NCI-H226 (cell line): ENCODE results near the gene ZC3H11A.
"Not testable (repeated sequence)": the region's sequence is repeated elsewhere in the genome, so short reads cannot be mapped to it uniquely, and the experiment has no call there.

ENCODE experiments used
- DNase-seq: peaks from one replicate; pipeline ENCODE4 v3.0.0-alpha.2; 2015

The ZC3H11A gene

GRCh38 chr1:203789966-203790365 is 5.5 kb upstream of the ZC3H11A start:
- DNase-seq: no peak

DNA sequence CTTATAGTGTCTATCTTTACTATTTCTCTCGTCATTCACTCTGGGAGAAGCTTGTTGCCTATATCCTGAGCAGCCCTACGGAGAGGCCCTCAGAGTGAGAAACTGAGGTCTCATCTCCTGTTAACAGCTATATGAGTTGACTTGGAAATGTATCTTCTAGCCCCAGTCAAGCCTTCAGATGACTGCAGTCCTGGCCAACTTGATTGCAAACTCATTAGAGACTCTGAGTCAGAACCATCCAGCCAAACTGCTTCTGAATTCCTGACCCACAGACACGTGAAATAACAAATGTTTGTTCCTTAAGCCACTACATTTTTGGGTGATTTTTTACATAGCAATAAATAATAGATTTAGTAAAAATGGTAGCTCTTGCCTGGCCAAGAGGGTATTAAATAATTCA is 3.9 kb upstream of the ZC3H11A start:
- no peak for DNase-seq

GRCh38 chr1:203792486-203792885 is 2.9 kb upstream of the ZC3H11A start:
- DNase-seq: no peak

DNA sequence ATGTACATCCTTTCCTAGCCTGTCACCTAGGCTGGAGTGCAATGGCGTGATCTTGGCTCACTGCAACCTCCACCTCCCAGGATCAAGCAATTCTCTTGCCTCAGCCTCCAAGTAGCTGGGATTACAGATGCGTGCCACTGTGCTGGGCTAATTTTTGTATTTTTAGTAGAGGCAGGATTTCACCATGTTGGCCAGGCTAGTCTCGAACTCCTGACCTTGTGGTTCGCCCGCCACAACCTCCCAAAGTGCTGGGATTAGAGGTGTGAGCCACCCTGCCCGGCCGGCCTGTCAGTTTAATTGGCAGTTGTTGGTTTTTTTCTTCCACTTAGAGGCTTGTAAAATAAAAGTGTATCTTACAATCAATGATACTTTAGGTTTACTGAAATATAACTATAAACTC is 1.9 kb upstream of the ZC3H11A start:
- not testable (repeated sequence) for DNase-seq

DNA sequence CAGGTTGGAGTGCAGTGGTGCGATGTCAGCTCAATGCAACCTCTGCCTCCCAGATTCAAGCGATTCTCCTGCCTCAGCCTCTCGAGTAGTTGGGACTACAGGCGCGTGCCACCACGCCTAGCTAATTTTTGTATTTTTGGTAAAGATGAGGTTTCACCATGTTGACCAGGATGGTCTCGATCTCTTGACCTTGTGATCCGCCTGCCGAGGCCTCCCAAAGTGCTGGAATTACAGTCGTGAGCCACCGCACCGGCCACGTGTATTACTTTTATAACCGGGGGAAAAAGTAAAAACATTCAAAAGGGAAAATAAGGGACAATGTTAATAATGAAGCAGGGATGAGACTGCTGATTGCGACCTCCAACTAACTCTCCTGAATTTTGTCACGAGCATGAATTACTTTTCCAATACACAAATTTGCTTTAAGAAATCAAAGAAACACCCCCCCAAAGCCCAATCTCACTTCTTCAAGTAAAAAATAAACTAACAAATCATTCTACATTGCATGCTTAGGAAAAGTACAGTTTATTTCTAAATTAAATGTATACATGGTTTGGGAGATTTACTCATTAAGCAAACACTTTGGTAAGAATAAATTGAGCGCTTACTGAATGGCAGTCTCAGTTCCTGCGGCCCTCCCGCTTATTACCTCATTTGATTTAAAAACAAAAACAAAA is 521 bp upstream of the ZC3H11A start:
- DNase-seq: no peak

DNA sequence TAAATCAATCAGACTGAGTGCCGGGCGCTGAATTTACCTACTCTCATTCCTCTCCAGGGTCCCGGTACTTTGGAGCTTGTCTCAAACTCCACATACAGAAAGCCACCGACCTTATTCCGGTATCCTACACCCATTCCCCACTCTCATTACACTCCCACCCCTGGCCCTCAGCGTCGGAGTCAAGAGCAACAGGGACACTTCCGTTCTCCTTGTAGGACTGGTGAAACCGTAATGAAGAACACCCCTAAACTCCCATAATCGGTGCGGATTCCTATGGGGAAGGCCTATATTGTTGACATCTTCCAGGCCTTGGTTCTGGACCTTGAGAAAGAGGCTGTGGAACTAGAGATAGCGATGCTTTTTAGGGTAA is 798 bp downstream of the ZC3H11A start:
- DNase-seq: no peak

DNA sequence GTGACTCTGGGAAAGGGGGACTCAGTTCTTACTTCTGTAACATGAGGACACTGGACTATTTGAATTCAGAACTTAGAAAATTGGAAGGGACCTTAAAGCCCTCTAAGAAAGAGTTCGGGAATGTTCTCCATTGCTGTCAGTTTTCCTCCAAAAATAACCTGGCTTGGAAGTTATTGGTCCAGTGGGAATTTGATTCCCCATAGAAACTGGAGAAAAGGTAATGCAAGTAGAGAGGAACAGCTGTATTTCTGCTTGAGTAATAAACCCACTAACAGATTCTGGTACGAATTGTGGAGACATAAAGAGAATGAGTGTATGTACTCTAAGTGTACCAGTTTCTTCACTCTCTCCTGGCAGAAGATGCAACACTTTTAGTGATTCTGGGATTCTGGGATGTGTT is 1.8 kb downstream of the ZC3H11A start:
- DNase-seq: no peak

DNA sequence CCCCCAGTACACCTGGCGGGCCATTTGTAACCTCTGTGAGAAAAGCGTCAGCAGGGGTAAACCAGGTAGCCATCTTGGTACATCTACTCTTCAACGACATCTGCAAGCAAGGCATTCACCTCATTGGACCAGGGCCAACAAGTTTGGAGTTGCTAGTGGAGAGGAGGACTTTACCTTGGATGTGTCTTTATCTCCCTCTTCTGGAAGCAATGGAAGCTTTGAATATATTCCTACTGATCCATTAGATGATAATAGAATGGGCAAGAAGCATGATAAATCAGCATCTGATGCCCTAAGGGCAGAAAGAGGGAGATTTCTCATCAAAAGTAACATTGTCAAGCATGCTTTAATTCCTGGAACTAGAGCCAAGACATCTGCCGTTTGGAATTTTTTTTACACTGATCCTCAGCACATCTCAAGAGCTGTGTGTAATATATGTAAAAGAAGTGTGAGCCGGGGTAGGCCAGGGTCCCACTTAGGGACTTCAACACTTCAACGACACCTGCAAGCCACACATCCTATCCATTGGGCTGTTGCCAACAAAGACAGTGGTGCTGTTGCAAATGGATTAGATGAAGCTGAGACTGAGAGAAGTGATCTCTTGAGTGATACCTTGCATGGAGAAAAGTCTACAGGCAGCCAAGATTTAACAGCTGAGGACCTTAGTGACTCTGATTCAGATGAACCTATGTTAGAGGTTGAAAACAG is 2.7 kb downstream of the ZC3H11A start:
- DNase-seq: peak; percentile 21

DNA sequence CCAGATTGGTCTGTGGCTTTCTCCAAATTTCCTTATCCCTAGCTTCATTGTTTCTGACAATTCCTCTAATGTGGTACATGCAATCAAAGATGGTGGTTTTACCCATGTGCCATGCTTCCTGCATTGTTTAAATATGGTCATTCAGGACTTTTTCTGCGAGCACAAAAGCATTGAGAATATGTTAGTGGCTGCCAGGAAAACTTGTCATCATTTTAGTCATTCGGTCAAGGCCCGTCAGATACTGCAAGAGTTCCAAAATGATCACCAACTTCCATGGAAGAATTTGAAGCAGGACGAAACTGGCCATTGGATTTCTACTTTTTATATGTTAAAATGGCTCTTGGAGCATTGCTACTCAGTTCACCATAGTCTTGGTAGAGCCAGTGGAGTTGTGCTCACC is 3.7 kb downstream of the ZC3H11A start:
- no peak for DNase-seq

DNA sequence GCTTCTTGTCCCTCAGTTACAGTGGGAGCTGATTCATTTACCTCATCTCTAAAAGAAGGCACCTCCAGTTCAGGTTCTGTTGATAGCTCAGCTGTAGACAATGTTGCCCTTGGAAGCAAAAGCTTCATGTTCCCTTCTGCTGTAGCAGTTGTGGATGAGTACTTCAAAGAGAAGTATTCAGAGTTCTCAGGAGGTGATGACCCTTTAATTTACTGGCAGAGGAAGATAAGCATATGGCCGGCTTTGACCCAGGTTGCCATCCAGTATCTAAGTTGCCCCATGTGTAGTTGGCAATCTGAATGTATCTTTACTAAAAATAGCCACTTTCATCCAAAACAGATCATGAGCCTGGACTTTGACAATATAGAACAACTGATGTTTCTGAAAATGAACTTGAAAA is 4.5 kb downstream of the ZC3H11A start:
- DNase-seq: no peak

GRCh38 chr1:203805689-203806088 is 10.3 kb downstream of the ZC3H11A start:
- no peak for DNase-seq

GRCh38 chr1:203807196-203807595 is 11.8 kb downstream of the ZC3H11A start:
- no peak for DNase-seq

DNA sequence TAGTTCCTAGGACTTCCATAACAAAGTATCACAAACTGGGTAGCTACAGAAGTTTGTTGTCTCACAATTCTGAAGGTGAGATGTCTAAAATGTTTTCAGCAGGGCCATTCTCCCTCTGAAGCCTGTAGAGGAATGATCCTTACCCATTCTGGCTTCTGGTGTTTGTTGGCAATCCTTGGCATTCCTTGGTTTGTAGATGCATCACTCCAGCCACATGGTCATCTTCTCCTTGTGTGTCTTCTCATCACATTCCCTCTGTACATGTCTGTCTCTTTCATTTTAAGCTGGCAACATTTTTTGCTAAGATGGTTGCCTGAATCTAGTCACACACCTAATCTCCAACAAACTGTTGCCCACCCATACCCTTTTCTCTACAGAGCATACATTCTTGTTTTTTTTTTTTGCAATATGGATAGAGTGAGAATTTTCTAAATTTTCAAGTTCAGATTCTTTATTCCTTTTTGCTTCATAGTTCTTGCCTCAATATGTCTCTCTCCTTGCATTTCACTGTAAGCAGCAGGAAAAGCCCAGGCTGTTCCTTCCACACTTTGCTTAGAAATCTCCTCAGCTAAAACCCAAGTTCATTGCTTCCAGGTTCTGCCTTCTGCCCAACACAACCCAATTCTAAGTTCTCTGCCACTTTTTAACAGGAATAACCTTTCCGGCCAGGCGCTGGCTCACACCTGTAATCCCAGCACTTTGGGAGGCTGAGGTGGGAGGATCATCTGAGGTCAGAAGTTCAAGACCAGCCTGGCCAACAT is 18.3 kb downstream of the ZC3H11A start:
- DNase-seq: no peak

DNA sequence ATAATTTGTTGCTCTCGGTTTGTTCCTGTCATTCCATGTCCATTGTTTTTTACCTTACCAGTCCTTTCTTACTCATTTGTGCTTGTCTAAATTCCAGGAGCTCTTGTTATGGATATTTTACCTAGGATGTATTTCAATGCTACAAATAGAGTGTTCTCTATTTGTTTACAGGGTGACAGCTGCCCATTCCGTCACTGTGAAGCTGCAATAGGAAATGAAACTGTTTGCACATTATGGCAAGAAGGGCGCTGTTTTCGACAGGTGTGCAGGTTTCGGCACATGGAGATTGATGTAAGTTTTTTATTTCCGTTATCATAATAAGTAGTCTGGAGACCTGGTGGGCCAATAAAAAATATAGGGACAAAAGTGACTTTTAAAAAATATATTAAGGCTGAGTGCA is 23.0 kb downstream of the ZC3H11A start:
- no peak for DNase-seq

- no peak for DNase-seq
Measured at GRCh38 chr1:203823306-203823705, 27.9 kb downstream of the ZC3H11A start.

DNA sequence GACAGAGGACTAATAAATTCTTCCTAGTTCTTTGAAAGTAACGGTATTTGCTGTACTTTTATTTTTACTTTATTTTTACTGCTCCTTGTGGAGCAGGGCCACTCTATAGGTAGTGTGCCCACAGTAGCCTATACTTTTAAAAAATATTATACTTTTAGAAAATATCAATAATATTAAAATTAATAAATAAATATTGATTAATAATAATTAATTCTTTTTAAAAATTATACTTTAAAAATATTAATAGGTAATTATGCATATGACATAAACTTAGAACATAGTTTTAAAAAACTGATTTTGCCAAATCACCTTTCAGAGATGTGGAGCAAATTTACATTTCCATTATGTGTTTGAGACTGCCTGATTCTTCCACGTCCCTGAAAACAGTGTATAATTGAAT is 30.8 kb downstream of the ZC3H11A start:
- no peak for DNase-seq

DNA sequence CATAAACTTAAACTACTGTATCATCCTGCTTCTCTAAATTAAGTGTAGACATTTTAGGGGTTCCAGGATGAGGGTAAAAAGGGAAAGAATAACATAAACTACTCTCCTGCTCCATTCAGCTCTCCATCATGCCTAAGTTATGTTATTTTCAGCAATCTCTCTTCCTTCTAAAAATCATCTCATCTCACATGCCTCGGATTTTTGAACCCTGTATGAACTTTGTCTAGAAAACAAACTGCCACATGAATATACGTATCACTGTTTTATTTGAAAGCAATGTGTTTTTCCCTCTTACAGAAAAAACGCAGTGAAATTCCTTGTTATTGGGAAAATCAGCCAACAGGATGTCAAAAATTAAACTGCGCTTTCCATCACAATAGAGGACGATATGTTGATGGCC is 32.6 kb downstream of the ZC3H11A start:
- no peak for DNase-seq

DNA sequence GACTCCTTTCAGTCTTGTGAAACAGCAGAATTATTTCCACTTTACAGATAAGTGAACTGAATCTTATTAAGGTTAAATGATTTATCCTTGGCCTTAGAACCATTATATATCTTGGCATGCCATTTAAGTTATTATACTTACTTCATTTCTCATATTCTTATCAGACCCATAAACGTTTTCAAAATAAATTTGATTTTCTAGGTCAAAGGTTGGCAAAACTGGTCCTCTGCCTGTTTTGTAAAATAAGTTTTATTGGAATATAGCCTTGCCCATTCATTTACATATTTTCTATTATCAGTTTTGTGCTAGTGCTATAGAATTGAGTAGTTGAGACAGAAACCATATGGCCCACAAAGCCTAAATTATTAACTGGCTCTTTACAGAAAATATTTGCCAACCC is 33.1 kb downstream of the ZC3H11A start:
- DNase-seq: no peak

DNA sequence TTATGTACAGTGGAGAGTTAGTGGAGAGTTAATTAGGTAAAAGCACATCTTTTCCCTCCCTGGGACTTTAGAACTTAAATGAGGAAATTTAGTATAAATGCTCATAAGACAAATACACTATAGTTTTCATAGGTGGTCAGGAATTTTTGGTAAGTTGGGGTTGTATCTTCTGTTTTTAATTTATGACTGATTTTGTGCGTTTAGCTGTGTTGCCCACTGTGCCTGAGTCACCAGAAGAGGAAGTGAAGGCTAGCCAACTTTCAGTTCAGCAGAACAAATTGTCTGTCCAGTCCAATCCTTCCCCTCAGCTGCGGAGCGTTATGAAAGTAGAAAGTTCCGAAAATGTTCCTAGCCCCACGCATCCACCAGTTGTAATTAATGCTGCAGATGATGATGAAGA is 33.8 kb downstream of the ZC3H11A start:
- not testable (repeated sequence) for DNase-seq

- no peak for DNase-seq
Measured at GRCh38 chr1:203835476-203835875, 40.1 kb downstream of the ZC3H11A start.

DNA sequence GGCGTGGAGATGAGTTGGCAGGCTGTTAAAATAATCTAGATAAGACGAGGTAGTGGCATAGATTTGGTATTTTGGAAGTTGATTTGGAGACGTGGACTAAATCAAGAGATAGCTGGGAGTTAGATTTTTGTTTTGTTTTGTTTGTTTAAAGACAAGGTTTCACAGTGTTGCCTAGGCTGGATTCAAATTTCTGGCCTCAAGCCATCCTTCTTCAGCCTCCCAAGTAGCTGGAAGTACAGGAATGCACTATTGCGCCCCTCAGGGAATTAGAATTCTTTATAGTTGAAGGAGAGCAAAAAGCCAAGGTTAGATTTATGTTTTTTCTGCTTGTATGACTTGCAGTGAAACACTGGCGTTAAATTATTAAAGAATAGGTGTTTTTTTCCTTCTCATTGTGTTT is 43.7 kb downstream of the ZC3H11A start:
- DNase-seq: peak; percentile 40

- DNase-seq: no peak
Measured at GRCh38 chr1:203840208-203840808, 44.9 kb downstream of the ZC3H11A start.

- DNase-seq: no peak
Measured at GRCh38 chr1:203842559-203842876, 47.1 kb downstream of the ZC3H11A start.

DNA sequence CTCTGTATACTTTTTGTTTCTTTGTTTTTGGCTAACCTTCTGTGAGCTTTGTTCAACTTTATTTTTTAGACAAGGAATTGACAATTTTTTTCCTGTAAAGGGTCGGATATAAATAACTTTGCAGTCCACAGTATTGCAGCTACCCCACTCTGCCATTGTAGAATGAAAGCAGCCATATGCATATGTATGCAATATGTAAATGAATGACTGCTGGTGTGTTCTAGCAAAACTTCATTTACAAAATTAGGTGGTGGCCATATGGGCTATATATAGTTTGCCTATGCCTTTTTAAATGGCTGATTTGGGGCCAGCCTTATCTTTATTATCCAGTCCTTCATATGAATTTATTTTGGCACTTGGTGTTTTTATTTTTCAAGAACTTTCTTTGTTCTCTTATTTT is 48.0 kb downstream of the ZC3H11A start:
- no peak for DNase-seq
